ENCODE data around the gene LIPH. TPM values are rescaled to one million over a fixed set of nuclear protein-coding genes. Genes with fewer than 3 reads are reported as not detected.

LIPH gene
- total and polyA plus RNA-seq, 10 of the 15 experiments (the other 5 are each of a cell fraction or from before 2014, with no cell fraction given), result 2.2 to 11.1 (median 5.4) TPM

DNA sequence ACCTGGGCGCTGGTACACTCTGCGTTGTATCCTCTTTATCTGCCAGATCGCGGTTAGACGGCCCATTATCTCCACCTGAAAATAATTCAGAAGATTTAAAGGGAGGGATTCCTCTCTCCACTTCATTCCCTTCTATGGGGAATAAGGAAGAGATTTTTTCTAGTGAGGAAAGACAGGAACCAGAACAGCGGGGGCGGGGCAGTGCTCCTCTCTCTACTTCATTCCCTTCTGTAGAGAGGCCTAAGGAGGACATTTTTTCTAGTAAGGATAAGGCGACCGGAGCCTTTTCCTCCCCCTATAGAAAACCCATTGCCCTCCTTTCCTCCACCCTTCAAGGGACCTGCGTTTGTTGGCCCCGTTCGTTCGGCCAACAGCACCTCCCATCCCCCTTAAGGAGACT lies 8.3 kb upstream of the LIPH start:
- Histone ChIP-seq H3K36me3 (ENCODE audit: control insufficient read depth in 2 of 2, insufficient read depth in 2 of 2, low read length in 1 of 2) (no peaks in the 10 kb centered on the region), H4K20me1 (ENCODE audit: control insufficient read depth, insufficient read depth) (no peaks in the 10 kb centered on the region), H2AFZ (ENCODE audit: control insufficient read depth, low read depth, low read length) (no peak overlapping the region), H3K9ac (ENCODE audit: control insufficient read depth, insufficient read depth, low read length) (no peak overlapping the region), H3K27ac (ENCODE audit: control insufficient read depth, insufficient read depth) (no peak overlapping the region), H3K9me3 (replicated peaks; ENCODE audit: control insufficient read depth, insufficient read depth, low read length) (no peaks in the 10 kb centered on the region), H3K27me3 (replicated peaks in 1 of 2; ENCODE audit: control insufficient read depth in 2 of 2, insufficient read depth in 2 of 2, low read length in 1 of 2) (no peaks in the 10 kb centered on the region), H3K4me1 (ENCODE audit: control insufficient read depth, insufficient read depth, low read length) (peaks cover 18% of the 10 kb centered on the region), H3K4me2 (ENCODE audit: control insufficient read depth, insufficient read depth) (no peak overlapping the region), H3K79me2 (ENCODE audit: control insufficient read depth, insufficient read depth, low read length) (no peaks in the 10 kb centered on the region), H3K4me3 (no peak overlapping the region)
- 95% methylated on average over 13 of the region's 13 CpGs for WGBS (ENCODE audit: insufficient coverage, insufficient replicate concordance, low lambda C conversion rate, missing lambda C conversion rate)
- BruUV-seq (replicated peaks), result no TSS peak
- in situ Hi-C loops (cut with MboI), result no loop called here
- FAIRE-seq, result no peak
- ATAC-seq, result no peak
- no peak for DNase-seq (ENCODE audit: low read depth, low spot score)
- TF ChIP-seq POLR2A (IDR thresholded peaks at IDR 0.05; ENCODE audit: low read depth, low read length) (no peak), SRF (IDR thresholded peaks at IDR 0.05; ENCODE audit: low read depth in 2 of 2, low read length in 2 of 2) (no peak), NBN (IDR thresholded peaks at IDR 0.05) (no peak), ESRRA (IDR thresholded peaks at IDR 0.05; ENCODE audit: low read length) (no peak), POLR2AphosphoS5 (IDR thresholded peaks at IDR 0.05; ENCODE audit: low read length) (no peak), BACH1 (IDR thresholded peaks at IDR 0.05; ENCODE audit: borderline replicate concordance) (no peak), ZNF622 (IDR thresholded peaks at IDR 0.05) (no peak), TCF12 (IDR thresholded peaks at IDR 0.05; ENCODE audit: low read depth, low read length) (no peak), STAT3 (IDR thresholded peaks at IDR 0.05; ENCODE audit: low read depth, low read length) (no peak), BHLHE40 (IDR thresholded peaks at IDR 0.05; ENCODE audit: borderline replicate concordance in 1 of 2, low read depth in 2 of 2, low read length in 1 of 2) (no peak)
- TF ChIP-seq, protein P1, sequence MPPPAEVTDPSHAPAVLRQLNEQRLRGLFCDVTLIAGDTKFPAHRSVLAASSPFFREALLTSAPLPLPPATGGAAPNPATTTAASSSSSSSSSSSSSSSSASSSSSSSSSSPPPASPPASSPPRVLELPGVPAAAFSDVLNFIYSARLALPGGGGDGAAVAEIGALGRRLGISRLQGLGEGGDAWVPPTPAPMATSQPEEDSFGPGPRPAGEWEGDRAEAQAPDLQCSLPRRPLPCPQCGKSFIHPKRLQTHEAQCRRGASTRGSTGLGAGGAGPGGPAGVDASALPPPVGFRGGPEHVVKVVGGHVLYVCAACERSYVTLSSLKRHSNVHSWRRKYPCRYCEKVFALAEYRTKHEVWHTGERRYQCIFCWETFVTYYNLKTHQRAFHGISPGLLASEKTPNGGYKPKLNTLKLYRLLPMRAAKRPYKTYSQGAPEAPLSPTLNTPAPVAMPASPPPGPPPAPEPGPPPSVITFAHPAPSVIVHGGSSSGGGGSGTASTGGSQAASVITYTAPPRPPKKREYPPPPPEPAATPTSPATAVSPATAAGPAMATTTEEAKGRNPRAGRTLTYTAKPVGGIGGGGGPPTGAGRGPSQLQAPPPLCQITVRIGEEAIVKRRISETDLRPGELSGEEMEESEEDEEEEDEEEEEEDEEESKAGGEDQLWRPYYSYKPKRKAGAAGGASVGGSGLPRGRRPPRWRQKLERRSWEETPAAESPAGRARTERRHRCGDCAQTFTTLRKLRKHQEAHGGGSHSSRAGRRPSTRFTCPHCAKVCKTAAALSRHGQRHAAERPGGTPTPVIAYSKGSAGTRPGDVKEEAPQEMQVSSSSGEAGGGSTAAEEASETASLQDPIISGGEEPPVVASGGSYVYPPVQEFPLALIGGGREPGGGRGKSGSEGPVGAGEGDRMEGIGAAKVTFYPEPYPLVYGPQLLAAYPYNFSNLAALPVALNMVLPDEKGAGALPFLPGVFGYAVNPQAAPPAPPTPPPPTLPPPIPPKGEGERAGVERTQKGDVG (CRISPR knock-in tag; IDR thresholded peaks at IDR 0.05), result no peak
- TF ChIP-seq, protein P2, sequence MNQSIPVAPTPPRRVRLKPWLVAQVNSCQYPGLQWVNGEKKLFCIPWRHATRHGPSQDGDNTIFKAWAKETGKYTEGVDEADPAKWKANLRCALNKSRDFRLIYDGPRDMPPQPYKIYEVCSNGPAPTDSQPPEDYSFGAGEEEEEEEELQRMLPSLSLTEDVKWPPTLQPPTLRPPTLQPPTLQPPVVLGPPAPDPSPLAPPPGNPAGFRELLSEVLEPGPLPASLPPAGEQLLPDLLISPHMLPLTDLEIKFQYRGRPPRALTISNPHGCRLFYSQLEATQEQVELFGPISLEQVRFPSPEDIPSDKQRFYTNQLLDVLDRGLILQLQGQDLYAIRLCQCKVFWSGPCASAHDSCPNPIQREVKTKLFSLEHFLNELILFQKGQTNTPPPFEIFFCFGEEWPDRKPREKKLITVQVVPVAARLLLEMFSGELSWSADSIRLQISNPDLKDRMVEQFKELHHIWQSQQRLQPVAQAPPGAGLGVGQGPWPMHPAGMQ (IDR thresholded peaks at IDR 0.05; ENCODE audit: borderline replicate concordance), result no peak
- TF ChIP-seq, protein P3, sequence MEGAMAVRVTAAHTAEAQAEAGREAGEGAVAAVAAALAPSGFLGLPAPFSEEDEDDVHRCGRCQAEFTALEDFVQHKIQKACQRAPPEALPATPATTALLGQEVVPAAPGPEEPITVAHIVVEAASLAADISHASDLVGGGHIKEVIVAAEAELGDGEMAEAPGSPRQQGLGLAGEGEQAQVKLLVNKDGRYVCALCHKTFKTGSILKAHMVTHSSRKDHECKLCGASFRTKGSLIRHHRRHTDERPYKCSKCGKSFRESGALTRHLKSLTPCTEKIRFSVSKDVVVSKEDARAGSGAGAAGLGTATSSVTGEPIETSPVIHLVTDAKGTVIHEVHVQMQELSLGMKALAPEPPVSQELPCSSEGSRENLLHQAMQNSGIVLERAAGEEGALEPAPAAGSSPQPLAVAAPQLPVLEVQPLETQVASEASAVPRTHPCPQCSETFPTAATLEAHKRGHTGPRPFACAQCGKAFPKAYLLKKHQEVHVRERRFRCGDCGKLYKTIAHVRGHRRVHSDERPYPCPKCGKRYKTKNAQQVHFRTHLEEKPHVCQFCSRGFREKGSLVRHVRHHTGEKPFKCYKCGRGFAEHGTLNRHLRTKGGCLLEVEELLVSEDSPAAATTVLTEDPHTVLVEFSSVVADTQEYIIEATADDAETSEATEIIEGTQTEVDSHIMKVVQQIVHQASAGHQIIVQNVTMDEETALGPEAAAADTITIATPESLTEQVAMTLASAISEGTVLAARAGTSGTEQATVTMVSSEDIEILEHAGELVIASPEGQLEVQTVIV (IDR thresholded peaks at IDR 0.05; ENCODE audit: borderline replicate concordance, partially characterized antibody), result no peak
- SMC1A ChIA-PET (ENCODE audit: uncharacterized antibody, unreplicated experiment), result interaction anchor here (3.7 kb wide), 1 partner anchor 14 kb away, joined by 23 read pairs; no protein-coding TSS in a partner anchor
- CTCF ChIA-PET, result interaction anchor here (1.2 to 4.8 kb wide), 7 partner anchors 13 to 207 kb away, joined by 4 to 56 read pairs (median 20); partner anchors contain the start of gene MAP3K13
- RAD21 ChIA-PET (ENCODE audit: unreplicated experiment), result interaction anchor here (1.0 to 2.9 kb wide), 2 partner anchors 15 to 204 kb away, joined by 4 to 13 read pairs; no protein-coding TSS in a partner anchor
- intact Hi-C loops (cut with micrococcal nuclease; ENCODE audit: unreplicated experiment), result no loop called here
- POLR2A ChIA-PET, result no interaction called here

Data from GM12878 (cell line).